GM18870 (cell line): ENCODE data around the gene GALR2.

Source experiments
- ATAC-seq: cut with Tn5 transposase; IDR thresholded peaks from one replicate; pipeline ENCODE4 v1.9.1; 2021; ENCODE audit warnings: moderate library complexity; ENCODE audit not compliant: unreplicated experiment

GALR2 gene

DNA sequence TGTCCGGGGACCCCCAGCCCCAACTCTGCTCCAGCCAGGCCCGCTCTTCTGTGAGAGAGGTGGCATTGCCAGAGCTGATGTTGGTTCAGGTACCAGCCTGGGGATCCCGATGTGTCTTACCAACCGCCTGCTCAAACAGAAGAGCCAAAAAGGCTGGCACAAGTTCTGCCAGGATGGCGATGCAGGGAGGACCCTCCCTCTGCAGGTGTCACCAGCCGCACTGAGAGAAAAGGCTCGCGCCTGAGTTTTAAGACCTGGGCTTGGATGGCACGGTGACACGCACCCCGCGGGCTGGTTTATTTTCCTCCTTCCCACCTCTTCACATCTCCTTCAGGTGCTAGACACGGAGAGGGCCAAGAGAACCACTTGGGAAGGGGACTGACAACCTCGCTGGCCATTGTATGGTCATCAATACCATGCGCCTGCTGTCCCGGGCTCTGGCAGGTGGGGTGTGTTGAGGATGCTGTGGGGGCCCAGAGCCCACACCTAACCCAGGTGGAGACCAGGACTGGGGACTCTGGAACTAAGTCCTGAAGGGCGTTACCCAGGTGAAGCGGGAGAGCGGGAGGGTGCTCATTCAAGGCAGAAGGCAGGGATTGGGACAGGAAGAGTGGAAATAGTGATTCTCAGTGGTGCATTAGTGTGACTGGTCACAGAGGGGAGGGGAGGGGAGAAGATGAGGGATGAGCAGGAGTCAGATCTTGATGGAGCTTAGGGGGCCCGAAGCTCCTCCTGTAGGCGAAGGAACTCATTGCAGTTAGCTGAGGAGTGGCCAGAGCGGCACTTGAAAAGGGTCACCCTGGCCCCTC is 50.2 kb downstream of the GALR2 start:
- no peak for ATAC-seq

DNA sequence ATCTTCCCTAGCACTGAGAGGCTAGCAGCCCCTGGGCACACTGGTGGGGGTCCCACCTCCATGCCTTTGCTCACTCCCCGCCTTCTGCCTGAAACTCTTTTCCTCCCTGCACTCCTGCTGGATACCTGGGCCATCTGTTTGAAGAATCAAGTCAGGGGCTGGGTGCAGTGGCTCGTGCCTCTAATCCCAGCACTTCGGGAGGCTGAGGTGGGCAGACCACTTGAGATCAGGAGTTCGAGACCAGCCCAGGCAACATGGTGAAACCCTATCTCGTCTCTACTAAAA is 50.8 kb downstream of the GALR2 start:
- no peak for ATAC-seq

DNA sequence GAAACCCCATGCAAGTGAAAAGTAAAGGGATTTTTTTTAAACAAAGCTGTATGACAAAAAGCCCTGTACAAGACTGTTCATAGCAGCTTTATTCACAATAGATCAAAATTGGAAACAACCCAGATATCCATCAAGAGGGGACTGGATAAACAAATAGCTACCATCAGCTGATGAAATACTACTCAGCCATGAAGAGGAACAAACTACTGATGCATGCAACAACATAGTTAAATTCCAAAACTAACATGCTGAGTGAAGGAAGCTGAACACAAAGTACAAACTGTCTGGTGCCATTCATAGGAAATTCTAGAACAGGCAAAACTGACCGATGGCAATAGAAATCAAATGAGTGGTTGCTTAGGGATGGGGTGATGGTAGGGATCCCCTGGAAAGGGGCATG is 51.3 kb downstream of the GALR2 start:
- ATAC-seq: no peak
